ENCODE measurements around the gene HOXB5.

HOXB5 gene

DNA sequence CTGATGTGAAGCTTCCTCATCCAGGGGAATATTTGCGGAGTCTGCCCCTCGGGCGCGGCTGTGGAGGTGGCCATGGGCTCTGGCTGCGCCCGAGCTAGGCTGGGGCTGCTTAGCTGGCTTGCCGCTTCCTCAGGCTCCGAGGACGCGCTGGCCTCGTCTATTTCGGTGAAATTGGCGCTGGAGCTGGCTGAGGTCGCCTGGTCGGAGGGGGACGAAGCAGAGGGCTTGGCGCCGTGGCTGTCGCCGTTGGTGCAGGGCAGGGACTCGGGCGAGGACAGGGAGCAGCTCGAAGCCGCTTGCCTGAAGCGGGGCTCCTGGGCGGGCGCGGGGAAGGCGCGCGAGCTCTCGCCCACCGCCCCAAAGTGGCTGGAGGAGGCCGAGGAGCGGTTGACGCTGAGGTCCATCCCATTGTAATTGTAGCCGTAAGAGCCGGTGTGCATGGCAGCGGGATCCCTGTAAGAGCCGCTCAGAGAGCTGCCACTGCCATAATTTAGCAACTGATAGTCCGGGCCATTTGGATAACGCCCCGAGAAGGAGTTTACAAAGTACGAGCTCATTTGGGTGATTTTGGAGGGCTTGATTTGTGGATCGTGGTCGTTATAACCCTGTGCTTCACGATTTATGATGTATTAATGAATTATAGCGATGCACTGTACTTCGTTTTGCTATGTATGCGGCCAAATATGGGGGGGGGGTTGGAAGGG, at the start of gene HOXB5:
Gene HOXB5, minus strand, starts transcription at position 654 of the 704 bp plus-strand sequence. Its CDS starts 97 bp downstream, at position 557.
- Histone ChIP-seq H3K36me3 (ENCODE audit: control insufficient read depth, insufficient read depth, low read length) (no peaks in the 10 kb centered on the region; the same call in 1 of the 2 replicates), H3K27me3 (replicated peaks; ENCODE audit: control insufficient read depth, insufficient read depth, low read length) (peaks cover 2% of the 10 kb centered on the region; the same call in 1 of the 2 replicates), H3K4me3 (replicated peaks; ENCODE audit: low read depth, low read length) (peak within 1 kb of the TSS; percentile 50)
- DNase-seq (ENCODE audit: extremely low read depth, insufficient read length): no peak
- TF ChIP-seq, protein P1, sequence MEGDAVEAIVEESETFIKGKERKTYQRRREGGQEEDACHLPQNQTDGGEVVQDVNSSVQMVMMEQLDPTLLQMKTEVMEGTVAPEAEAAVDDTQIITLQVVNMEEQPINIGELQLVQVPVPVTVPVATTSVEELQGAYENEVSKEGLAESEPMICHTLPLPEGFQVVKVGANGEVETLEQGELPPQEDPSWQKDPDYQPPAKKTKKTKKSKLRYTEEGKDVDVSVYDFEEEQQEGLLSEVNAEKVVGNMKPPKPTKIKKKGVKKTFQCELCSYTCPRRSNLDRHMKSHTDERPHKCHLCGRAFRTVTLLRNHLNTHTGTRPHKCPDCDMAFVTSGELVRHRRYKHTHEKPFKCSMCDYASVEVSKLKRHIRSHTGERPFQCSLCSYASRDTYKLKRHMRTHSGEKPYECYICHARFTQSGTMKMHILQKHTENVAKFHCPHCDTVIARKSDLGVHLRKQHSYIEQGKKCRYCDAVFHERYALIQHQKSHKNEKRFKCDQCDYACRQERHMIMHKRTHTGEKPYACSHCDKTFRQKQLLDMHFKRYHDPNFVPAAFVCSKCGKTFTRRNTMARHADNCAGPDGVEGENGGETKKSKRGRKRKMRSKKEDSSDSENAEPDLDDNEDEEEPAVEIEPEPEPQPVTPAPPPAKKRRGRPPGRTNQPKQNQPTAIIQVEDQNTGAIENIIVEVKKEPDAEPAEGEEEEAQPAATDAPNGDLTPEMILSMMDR (IDR thresholded peaks at IDR 0.05; ENCODE audit: insufficient read depth, low read length, poor library complexity, severe bottlenecking): no peak

DNA sequence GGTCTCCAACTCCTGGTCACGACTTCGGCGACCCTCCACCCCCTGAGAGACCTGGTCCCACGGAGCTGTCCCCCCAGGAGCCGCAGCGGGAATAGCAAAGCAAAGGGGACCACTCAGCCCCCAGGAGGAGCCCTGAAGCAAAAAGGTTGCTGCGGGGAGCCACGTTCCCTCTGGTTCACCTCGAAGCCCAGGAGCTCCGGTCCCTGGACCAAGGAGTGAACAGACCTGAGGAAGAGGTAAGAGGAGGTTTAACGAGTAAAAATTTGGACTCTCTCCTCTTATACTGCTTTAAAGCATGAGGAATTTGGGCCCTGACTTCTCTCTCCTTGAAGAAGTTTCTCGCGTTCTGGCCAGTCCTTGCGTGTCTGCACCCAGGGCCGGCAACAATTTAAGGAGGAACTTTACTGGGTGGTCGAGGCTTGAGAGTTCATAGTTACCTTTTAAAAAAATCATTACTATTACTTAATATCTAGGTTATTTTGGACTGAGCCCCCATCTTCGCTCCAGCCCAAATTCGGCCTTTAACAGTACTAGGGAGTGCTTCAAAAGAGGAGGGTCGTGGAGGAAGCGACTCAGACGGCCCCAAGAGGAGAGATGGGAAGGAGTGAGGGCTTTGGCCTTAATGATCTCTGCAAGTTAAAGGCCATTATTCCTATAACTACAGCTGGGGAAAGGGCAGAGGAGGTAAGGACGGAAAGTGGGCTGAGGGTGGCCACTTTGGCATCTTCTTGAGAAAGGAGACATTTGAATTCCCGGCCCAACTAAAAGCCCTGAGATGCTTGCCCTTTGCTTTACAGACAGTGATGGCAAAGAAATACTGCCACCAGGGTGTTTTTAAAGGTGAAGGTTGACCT, 49.5 kb upstream of the HOXB5 start:
- TF ChIP-seq, protein P1 (IDR thresholded peaks at IDR 0.05; ENCODE audit: insufficient read depth, low read length, poor library complexity, severe bottlenecking): no peak
- Histone ChIP-seq H3K27me3 (replicated peaks; ENCODE audit: control insufficient read depth, insufficient read depth, low read length) (no peaks in the 10 kb centered on the region; the same call in none of the 2 replicates), H3K36me3 (ENCODE audit: control insufficient read depth, insufficient read depth, low read length) (no peaks in the 10 kb centered on the region), H3K4me3 (replicated peaks; ENCODE audit: low read depth, low read length) (no peak overlapping the region)
- no peak for DNase-seq (ENCODE audit: extremely low read depth, insufficient read length)

DNA sequence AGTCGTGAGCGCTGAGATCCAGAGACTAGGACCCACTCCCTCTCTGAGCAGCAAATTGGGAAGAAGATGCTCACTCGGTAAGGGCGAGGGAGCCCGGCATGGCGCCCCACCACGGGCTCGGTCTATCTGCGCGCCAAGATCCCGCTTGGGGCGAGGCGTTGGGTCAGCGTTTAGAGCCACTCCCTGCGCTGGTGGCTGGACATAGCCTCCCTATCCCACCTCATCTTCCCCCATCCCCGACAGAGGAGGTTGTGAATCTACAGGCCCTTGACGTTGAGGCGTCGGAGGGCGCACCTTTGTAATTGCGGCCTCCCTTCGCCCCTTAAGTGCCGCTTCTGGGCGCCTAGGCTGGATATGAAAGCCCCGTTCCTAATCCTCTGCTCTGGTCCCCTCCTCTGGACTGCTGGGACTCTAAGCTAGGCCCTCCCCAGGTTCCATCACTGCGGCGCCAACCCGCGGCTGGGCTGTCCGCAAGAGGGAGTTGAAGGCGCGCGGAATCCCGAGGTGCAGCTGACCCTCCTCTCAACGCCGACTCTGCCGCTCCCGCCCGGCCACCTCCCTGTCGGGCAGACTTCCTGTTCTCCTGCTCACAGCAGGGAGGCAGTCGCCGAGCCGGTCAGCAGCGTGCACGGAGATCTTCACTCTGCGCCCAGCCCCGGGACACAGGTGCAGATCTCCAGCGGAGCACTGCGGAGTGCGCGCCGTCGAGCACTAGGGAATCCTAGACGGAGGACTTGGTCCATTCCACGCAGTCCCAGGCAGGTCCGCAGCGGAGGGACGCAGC, 48.7 kb upstream of the HOXB5 start:
- Histone ChIP-seq H3K4me3 (replicated peaks; ENCODE audit: low read depth, low read length) (no peak overlapping the region), H3K27me3 (replicated peaks; ENCODE audit: control insufficient read depth, insufficient read depth, low read length) (no peaks in the 10 kb centered on the region; the same call in none of the 2 replicates), H3K36me3 (ENCODE audit: control insufficient read depth, insufficient read depth, low read length) (no peaks in the 10 kb centered on the region)
- DNase-seq (ENCODE audit: extremely low read depth, insufficient read length): no peak
- TF ChIP-seq, protein P1 (IDR thresholded peaks at IDR 0.05; ENCODE audit: insufficient read depth, low read length, poor library complexity, severe bottlenecking): no peak

DNA sequence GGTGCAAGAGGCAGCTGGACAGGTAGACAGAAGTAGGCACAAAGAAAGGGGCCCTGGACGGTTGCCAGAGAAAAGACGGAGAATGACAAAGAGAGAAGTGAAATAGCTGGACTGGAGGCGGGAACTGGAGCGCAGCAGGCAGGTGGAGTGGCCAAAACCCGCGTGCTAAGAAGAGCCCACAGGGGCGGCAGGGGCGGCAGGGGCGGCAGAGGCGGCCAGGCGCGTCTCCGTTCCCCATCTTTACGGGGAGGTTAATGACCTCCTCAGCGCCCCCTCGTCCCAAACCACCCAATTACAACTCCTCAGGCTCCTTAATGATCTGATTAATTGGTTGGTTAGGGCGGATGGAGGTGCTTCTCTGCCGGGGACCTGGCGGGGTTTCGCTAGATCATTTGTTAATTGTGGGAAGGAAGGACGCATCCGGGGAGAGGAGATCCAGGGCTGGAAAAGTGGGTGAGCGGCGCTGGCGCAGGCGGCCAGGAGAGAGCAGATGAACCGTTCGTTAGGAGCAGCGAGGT, 48.0 kb upstream of the HOXB5 start:
- H3K27me3 ChIP-seq (replicated peaks; ENCODE audit: control insufficient read depth, insufficient read depth, low read length): no peaks in the 10 kb centered on the region; the same call in none of the 2 replicates
- no peak for DNase-seq (ENCODE audit: extremely low read depth, insufficient read length)
- no peaks in the 10 kb centered on the region for H3K36me3 ChIP-seq (ENCODE audit: control insufficient read depth, insufficient read depth, low read length)
- TF ChIP-seq, protein P1 (IDR thresholded peaks at IDR 0.05; ENCODE audit: insufficient read depth, low read length, poor library complexity, severe bottlenecking): peak; percentile 2
- no peak overlapping the region for H3K4me3 ChIP-seq (replicated peaks; ENCODE audit: low read depth, low read length)

DNA sequence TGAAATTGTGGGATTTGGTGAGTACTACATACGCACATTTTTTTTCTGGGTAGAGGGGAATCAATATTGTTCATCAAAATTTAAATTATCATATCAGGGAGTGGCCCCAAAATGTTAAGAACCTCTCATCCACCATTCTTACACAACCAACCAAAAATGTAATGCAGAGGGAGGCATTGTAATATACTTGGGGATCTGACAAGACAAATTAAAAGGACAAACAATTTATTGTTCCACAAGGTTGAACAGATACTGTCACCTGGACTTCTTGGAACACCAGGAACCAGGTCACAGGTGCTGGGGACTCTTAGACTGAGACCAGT, 47.2 kb upstream of the HOXB5 start:
- Histone ChIP-seq H3K27me3 (replicated peaks; ENCODE audit: control insufficient read depth, insufficient read depth, low read length) (no peaks in the 10 kb centered on the region; the same call in none of the 2 replicates), H3K36me3 (ENCODE audit: control insufficient read depth, insufficient read depth, low read length) (no peaks in the 10 kb centered on the region), H3K4me3 (replicated peaks; ENCODE audit: low read depth, low read length) (no peak overlapping the region)
- DNase-seq (ENCODE audit: extremely low read depth, insufficient read length): no peak
- TF ChIP-seq, protein P1 (IDR thresholded peaks at IDR 0.05; ENCODE audit: insufficient read depth, low read length, poor library complexity, severe bottlenecking): no peak

Measured in GM06990 (cell line).